Mucosa of rectum (tissue), 2 donors: ENCODE results near the gene EFCAB6.
A peak's percentile ranks its signal among the peaks of the same experiment; 100 is the strongest.

Experiments
- H3K27ac ChIP-seq, 2 donors: one replicate each; pipeline ENCODE4 v1.7.0; 2013; ENCODE audit warnings: inconsistent platforms in 2 of 2, low read depth in 2 of 2, low read length in 2 of 2
- H3K27me3 ChIP-seq, 2 donors: one replicate each; pipeline ENCODE4 v1.7.0; 2013; ENCODE audit warnings: low read length in 2 of 2; ENCODE audit not compliant: control insufficient read depth in 2 of 2, insufficient read depth in 2 of 2
- H3K36me3 ChIP-seq, 2 donors: one replicate each; pipeline ENCODE4 v1.7.0; 2013; ENCODE audit warnings: low read length in 2 of 2; ENCODE audit not compliant: control insufficient read depth in 2 of 2, insufficient read depth in 2 of 2
- H3K4me1 ChIP-seq, 2 donors: one replicate each; pipeline ENCODE4 v1.7.0; 2013; ENCODE audit warnings: low read length in 2 of 2, mild to moderate bottlenecking in 1 of 2; ENCODE audit not compliant: control insufficient read depth in 2 of 2, insufficient read depth in 2 of 2
- H3K4me3 ChIP-seq, 2 donors: one replicate each; pipeline ENCODE4 v1.7.0; 2013; ENCODE audit warnings: low read length in 2 of 2
- H3K9ac ChIP-seq, 2 donors: one replicate each; pipeline ENCODE4 v1.7.0; 2013; ENCODE audit warnings: low read length in 2 of 2, low read depth in 1 of 2, mild to moderate bottlenecking in 1 of 2
- H3K9me3 ChIP-seq, 2 donors: one replicate each; pipeline ENCODE4 v1.7.0; 2013; ENCODE audit warnings: low read length in 2 of 2; ENCODE audit not compliant: control insufficient read depth in 2 of 2
- donor health status: healthy.
- donor health status: Normal muscosa, but diverticular disease.

The EFCAB6 gene

DNA sequence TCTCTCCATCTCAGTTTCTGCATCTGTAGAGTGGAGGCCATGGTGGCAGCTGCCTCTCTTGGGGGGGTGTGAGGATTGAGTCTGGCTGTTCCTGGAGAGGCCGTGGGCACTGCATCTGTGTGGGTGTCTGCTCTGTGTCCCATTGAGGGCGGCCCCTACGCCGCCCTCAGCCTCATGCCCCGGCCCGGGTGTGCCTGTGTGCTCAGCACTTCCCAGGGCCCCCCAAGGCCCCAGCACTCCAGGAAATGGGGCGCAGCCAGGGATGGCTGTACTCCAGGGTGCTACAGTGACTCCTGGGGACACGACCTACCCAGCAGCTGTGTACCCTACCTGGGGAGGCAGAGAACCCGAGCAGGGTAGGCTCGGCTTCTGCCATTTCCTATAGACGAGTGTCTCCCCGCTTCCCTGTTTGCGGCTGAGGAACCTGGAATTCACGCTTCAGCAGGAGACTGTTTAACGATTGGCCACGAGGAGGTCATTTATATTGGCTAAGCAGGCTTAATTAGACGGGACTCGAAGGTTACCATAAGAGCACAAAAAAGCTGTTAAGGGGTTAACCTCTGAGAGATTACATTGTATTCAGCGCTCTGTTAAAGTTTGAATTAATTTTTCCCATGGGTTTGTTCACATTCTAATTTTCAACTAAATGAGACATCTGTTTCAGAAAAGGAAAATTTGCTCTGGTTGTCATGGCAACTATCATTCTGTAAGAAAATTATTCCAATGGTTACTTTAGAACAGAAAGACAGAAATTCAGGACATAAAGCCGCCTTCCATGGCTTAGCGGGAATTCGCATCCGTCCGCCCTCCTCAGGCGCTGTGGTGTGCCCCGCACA is 323.9 kb downstream of the EFCAB6 start:
- no peaks in the 10 kb centered on the region for H3K9me3 ChIP-seq
- H3K4me1 ChIP-seq = no peaks in the 10 kb centered on the region
- peaks cover 0 to 3% of the 10 kb centered on the region in 2 donors for H3K27me3 ChIP-seq
- no peak overlapping the region for H3K27ac ChIP-seq
- no peaks in the 10 kb centered on the region for H3K36me3 ChIP-seq
- H3K4me3 ChIP-seq = no peak overlapping the region
- H3K9ac ChIP-seq = no peak overlapping the region

DNA sequence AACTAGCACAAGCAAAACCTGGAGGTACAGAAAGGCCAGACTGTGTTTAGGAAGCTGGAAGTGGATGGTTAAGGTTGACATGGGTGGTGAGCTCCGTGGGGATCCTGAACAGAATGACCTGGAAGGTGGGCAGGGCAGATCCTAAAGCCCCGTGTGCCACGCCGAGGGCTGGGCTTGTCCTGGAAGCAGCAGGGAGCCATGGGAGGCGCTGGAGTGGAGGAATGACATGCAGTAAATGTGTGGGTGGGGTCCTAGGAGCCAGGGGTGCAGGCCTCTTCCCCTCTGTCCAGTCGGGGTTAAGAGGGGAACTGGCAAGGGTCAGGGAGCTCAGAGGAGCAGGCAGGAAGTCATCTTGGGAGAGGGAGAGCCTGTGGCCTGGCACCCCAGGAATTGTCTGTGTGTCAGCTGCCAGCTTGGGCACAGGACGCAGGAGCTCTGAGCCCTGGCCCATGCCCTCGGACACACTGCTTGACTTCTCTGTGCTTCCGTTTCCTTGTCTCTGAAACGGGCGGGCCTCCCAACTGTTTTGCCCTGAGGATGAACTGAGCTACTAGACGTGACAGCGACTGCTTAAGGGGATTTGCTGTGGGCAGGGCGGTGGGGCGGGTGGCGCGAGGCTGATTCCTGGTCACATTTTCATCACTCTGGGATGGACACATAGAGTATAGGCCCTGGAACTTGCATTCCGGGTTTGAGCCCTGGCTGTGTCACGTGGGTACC is 324.6 kb downstream of the EFCAB6 start:
- no peak overlapping the region for H3K4me3 ChIP-seq
- no peaks in the 10 kb centered on the region for H3K9me3 ChIP-seq
- H3K4me1 ChIP-seq = no peaks in the 10 kb centered on the region
- H3K9ac ChIP-seq = no peak overlapping the region
- H3K27ac ChIP-seq = no peak overlapping the region
- H3K36me3 ChIP-seq = no peaks in the 10 kb centered on the region
- H3K27me3 ChIP-seq = peaks cover 0 to 3% of the 10 kb centered on the region in 2 donors

DNA sequence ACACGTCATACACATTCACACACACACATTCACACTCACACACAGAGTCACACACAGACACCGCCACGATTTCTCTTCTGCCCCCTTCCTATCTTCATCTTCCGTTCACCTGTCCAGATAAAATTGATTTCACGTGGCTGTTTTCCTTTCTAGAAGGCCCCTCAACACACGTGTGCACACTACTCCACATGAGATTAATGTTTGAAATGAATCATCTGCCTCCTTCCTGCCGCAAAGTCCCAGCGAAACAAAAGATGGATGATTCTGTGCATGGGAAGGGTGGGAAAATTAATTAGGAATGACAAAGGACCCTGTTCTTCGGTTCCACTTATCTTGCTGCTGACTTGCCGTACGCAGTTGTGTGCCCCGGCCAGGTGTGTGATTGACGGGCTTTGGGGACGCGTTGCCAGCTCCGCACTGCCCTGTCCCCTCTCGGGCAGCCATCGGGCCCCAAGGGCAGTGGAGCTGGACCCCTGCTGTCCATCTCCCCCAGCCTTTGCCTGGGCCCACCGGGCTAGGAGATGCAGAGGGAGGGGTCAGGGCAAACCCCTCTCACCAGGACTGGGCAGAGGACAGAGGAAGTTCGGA is 326.5 kb downstream of the EFCAB6 start:
- Histone ChIP-seq H3K9ac (no peak overlapping the region), H3K27ac (no peak overlapping the region), H3K4me1 (no peaks in the 10 kb centered on the region), H3K9me3 (no peaks in the 10 kb centered on the region), H3K36me3 (no peaks in the 10 kb centered on the region), H3K27me3 (peaks cover 0 to 3% of the 10 kb centered on the region in 2 donors), H3K4me3 (no peak overlapping the region)

DNA sequence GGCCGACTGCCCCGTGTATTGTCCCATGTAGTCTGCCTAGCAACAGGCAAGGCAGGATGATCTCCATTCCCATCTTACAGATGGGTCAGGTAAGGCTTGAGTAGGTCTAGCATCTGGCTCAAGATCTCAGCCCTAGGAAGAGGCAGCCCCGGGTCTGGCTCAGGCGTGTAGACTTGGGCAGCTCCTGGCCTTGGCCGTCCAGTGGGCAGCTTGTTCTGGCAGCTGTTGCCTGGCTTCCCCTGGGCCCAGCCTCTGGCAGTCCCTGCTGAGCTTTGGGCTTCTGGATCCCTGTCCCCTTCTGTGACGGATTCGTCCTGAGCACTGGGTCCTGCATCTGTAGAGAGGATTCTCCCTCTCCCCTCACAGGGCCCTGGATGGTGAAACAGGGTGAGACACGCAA is 327.9 kb downstream of the EFCAB6 start:
- Histone ChIP-seq H3K27ac (no peak overlapping the region), H3K36me3 (no peaks in the 10 kb centered on the region), H3K9me3 (no peaks in the 10 kb centered on the region), H3K27me3 (peaks cover 0 to 3% of the 10 kb centered on the region in 2 donors), H3K4me3 (no peak overlapping the region), H3K4me1 (no peaks in the 10 kb centered on the region), H3K9ac (no peak overlapping the region)

DNA sequence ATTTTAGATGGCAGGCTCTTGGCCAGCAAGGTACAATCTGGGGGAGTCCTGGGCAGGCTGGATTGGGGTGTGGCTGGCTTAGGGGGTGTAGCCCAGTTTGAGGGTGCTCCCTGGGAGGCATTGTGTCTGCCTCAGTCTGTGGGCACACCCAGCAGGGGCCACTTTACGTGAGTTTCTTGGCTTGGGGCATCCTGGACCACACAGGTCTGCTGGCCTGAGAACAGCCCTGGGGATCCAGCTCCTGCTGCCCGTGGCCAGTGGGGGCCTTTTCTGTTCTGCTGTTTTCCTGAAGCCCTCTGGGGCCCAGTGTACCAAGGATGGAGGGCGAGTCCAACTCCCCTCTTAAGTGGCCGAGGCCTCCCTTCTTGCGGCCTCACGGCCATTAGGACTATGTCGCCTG is 328.4 kb downstream of the EFCAB6 start:
- H3K27ac ChIP-seq = no peak overlapping the region
- H3K9ac ChIP-seq = no peak overlapping the region
- H3K4me1 ChIP-seq = no peaks in the 10 kb centered on the region
- H3K9me3 ChIP-seq = no peaks in the 10 kb centered on the region
- peaks cover 0 to 3% of the 10 kb centered on the region in 2 donors for H3K27me3 ChIP-seq
- no peaks in the 10 kb centered on the region for H3K36me3 ChIP-seq
- H3K4me3 ChIP-seq = no peak overlapping the region

DNA sequence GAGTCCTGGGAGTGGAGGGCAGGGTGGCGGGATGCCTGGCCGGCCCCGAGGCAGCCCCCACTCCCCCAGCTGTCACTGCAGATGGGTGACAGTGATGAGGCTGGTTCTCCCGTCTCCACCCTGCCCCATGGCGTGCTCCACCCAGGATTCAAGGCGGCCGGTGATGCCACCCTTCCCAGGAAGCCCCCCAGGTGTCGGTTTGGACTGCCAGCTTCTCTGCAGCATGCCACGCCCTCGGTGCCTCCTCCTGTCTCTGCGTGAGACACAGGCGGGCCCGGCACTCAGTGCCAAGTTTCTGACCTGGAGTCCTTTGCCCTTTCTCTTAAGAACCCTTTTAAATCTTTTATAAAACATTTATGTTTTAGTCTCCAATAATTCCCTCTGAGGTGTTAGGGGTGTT is 328.8 kb downstream of the EFCAB6 start:
- Histone ChIP-seq H3K4me1 (no peaks in the 10 kb centered on the region), H3K27me3 (peaks cover 0 to 3% of the 10 kb centered on the region in 2 donors), H3K9ac (no peak overlapping the region), H3K27ac (no peak overlapping the region), H3K9me3 (no peaks in the 10 kb centered on the region), H3K36me3 (no peaks in the 10 kb centered on the region), H3K4me3 (no peak overlapping the region)

DNA sequence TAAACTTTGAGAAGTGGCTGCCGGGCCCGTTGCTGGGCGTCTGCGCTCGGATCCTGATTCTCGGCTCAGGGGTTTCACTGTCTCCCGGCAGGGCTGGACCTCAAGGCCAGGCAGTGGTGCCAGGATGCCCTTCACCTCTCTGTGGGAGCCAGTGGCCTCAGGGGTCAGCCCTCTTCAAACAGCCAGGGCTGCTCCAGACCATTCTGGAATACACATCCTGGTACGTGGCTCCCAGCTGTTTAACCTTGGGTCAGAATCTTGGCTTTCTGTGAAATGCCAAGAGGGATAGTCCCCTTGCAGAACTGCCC is 329.8 kb downstream of the EFCAB6 start:
- Histone ChIP-seq H3K27ac (no peak overlapping the region), H3K36me3 (no peaks in the 10 kb centered on the region), H3K4me3 (no peak overlapping the region), H3K9me3 (no peaks in the 10 kb centered on the region), H3K9ac (no peak overlapping the region), H3K4me1 (no peaks in the 10 kb centered on the region), H3K27me3 (no peaks in the 10 kb centered on the region)

DNA sequence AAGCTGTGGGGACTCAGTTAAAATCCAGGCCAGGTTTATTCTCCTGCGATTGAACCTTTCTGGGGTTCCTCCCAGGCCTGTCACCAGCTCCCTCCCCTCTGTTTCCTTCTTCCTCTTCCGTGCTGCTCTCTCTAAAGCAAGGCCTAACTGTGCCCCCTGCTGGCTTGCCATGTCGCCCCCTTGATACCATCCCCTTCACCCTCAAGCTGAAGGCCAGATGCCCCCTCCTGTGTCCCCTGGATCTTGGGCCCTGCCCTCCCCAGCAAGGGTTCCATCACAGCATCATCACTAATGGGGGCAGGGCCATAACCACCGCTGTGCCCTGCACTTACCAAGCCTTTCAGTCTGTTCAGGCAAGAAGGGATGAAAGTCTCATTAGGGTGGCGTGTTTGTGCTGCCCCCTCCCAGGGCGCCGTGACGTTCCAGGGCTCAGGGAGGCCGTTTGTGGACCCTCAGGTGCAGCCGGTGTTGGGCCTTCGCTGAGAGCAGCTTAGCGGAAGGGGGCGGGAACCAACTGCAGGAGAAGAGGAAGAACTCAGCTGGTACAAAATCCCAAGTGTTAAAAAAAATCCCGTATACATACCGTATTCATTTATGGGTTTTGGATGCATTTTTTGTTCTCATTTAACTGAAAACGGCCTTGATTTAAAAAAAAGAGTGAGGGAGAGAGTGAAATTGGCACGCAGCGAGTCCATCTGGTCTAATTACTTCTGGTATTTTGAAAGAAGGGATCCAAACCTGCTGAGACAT is 330.4 kb downstream of the EFCAB6 start:
- H3K4me3 ChIP-seq = peak overlapping the region in 1 of 2 donors; percentile 5
- H3K4me1 ChIP-seq = no peaks in the 10 kb centered on the region
- H3K27ac ChIP-seq = no peak overlapping the region
- no peaks in the 10 kb centered on the region for H3K27me3 ChIP-seq
- H3K36me3 ChIP-seq = no peaks in the 10 kb centered on the region
- H3K9ac ChIP-seq = no peak overlapping the region
- no peaks in the 10 kb centered on the region for H3K9me3 ChIP-seq

DNA sequence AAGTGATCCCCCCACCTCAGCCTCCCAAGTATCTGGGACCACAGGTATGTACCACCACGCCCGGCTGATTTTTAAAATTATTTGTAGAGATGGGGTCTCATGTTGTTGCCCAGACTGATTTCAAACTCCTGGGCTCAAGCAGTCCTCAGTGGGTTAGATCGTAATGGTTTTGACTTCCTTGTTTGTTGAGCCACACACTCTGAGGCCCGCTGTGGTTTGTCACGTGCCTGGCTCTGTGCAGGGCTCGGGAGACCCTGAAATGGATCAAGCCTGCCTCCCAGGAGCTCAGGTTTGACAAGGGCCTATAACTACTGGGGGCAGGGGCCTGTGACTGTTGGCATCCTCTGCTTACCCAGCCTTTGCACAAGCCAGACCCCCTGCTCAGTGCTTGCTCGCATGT is 332.1 kb downstream of the EFCAB6 start:
- Histone ChIP-seq H3K9me3 (no peaks in the 10 kb centered on the region), H3K27ac (no peak overlapping the region), H3K4me3 (no peak overlapping the region), H3K4me1 (no peaks in the 10 kb centered on the region), H3K27me3 (no peaks in the 10 kb centered on the region), H3K36me3 (no peaks in the 10 kb centered on the region), H3K9ac (no peak overlapping the region)
